ENCODE measurements around the gene ALG6.

The ALG6 gene

GRCh38 chr1:63362578-63362977 is 4.8 kb upstream of the ALG6 start:
- H3K27me3 ChIP-seq (ENCODE audit: control insufficient read depth in 2 of 2, insufficient read depth in 2 of 2, low read length in 2 of 2), result no peaks in the 10 kb centered on the region
- H3K27ac ChIP-seq (ENCODE audit: low read depth in 2 of 2, low read length in 2 of 2), result no peak overlapping the region
- H3K9ac ChIP-seq (ENCODE audit: low read depth in 1 of 2, low read length in 2 of 2), result no peak overlapping the region
- H3K4me1 ChIP-seq (ENCODE audit: control insufficient read depth in 2 of 2, insufficient read depth in 2 of 2, low read length in 2 of 2), result peaks cover 0 to 8% of the 10 kb centered on the region in 2 donors
- H3K36me3 ChIP-seq (ENCODE audit: control insufficient read depth in 2 of 2, insufficient read depth in 2 of 2, low read length in 2 of 2), result no peaks in the 10 kb centered on the region
- H3K4me3 ChIP-seq (ENCODE audit: low read length in 2 of 2), result no peak overlapping the region
- H3K9me3 ChIP-seq (ENCODE audit: control insufficient read depth in 2 of 2, low read length in 2 of 2), result no peaks in the 10 kb centered on the region

DNA sequence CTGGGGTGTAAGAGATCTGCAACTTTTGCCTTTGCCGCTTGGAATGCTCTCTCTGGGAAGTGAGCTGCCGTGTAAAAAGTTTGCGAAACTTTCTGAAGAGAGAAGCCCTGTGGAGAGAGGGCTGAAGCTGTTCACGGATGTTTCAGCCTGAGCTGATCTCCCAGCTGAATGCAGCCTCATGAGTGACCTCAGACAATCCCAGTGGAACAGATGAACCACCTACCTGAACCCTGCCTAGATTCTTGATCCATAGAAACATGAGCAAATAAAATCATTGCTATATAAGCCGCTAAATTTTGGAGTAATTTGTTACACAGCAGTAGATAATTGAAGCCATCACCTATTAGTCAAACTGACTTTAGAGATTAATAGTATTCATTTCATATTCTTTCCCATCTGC is 4.4 kb upstream of the ALG6 start:
- no peak overlapping the region for H3K9ac ChIP-seq (ENCODE audit: low read depth in 1 of 2, low read length in 2 of 2)
- no peak overlapping the region for H3K27ac ChIP-seq (ENCODE audit: low read depth in 2 of 2, low read length in 2 of 2)
- H3K9me3 ChIP-seq (ENCODE audit: control insufficient read depth in 2 of 2, low read length in 2 of 2), result no peaks in the 10 kb centered on the region
- no peak overlapping the region for H3K4me3 ChIP-seq (ENCODE audit: low read length in 2 of 2)
- no peaks in the 10 kb centered on the region for H3K36me3 ChIP-seq (ENCODE audit: control insufficient read depth in 2 of 2, insufficient read depth in 2 of 2, low read length in 2 of 2)
- peaks cover 0 to 11% of the 10 kb centered on the region in 2 donors for H3K4me1 ChIP-seq (ENCODE audit: control insufficient read depth in 2 of 2, insufficient read depth in 2 of 2, low read length in 2 of 2)
- H3K27me3 ChIP-seq (ENCODE audit: control insufficient read depth in 2 of 2, insufficient read depth in 2 of 2, low read length in 2 of 2), result no peaks in the 10 kb centered on the region

- Histone ChIP-seq H3K27ac (ENCODE audit: low read depth in 2 of 2, low read length in 2 of 2) (no peak overlapping the region), H3K4me3 (ENCODE audit: low read length in 2 of 2) (peak overlapping the region; percentile 72 to 96), H3K4me1 (ENCODE audit: control insufficient read depth in 2 of 2, insufficient read depth in 2 of 2, low read length in 2 of 2) (peaks cover 0 to 14% of the 10 kb centered on the region in 2 donors), H3K36me3 (ENCODE audit: control insufficient read depth in 2 of 2, insufficient read depth in 2 of 2, low read length in 2 of 2) (no peaks in the 10 kb centered on the region), H3K9ac (ENCODE audit: low read depth in 1 of 2, low read length in 2 of 2) (peak overlapping the region; percentile 72 to 97), H3K9me3 (ENCODE audit: control insufficient read depth in 2 of 2, low read length in 2 of 2) (no peaks in the 10 kb centered on the region), H3K27me3 (ENCODE audit: control insufficient read depth in 2 of 2, insufficient read depth in 2 of 2, low read length in 2 of 2) (no peaks in the 10 kb centered on the region)
Measured at GRCh38 chr1:63366908-63367214, 566 bp upstream of the ALG6 start.

DNA sequence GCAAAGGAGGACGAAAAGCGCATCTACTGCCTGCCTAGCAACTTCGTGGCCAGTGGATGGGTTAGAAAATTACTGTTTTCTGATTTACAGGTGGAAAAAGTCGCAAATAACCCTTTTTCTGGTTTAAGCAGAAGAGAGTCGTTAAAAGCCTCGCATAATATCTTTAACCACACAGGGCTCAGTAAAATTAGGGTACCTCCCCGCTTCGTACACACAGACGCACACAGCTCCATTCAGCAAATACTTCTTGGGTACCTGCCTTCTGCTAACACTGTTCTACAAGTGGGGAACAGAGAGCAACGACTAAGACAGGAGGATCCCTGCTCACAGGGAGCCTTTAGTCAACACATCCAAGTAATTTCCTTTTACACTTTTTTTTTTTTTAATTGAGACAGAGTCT is 704 bp downstream of the ALG6 start:
- no peaks in the 10 kb centered on the region for H3K27me3 ChIP-seq (ENCODE audit: control insufficient read depth in 2 of 2, insufficient read depth in 2 of 2, low read length in 2 of 2)
- no peaks in the 10 kb centered on the region for H3K9me3 ChIP-seq (ENCODE audit: control insufficient read depth in 2 of 2, low read length in 2 of 2)
- peak overlapping the region; percentile 72 to 96 for H3K4me3 ChIP-seq (ENCODE audit: low read length in 2 of 2)
- no peaks in the 10 kb centered on the region for H3K36me3 ChIP-seq (ENCODE audit: control insufficient read depth in 2 of 2, insufficient read depth in 2 of 2, low read length in 2 of 2)
- peak overlapping the region; percentile 76 to 97 for H3K9ac ChIP-seq (ENCODE audit: low read depth in 1 of 2, low read length in 2 of 2)
- peak overlapping the region in 1 of 2 donors; percentile 75 for H3K27ac ChIP-seq (ENCODE audit: low read depth in 2 of 2, low read length in 2 of 2)
- H3K4me1 ChIP-seq (ENCODE audit: control insufficient read depth in 2 of 2, insufficient read depth in 2 of 2, low read length in 2 of 2), result peaks cover 0 to 10% of the 10 kb centered on the region in 2 donors

- Histone ChIP-seq H3K9me3 (ENCODE audit: control insufficient read depth in 2 of 2, low read length in 2 of 2) (no peaks in the 10 kb centered on the region), H3K27ac (ENCODE audit: low read depth in 2 of 2, low read length in 2 of 2) (no peak overlapping the region), H3K36me3 (ENCODE audit: control insufficient read depth in 2 of 2, insufficient read depth in 2 of 2, low read length in 2 of 2) (peaks cover 0 to 3% of the 10 kb centered on the region in 2 donors), H3K4me3 (ENCODE audit: low read length in 2 of 2) (no peak overlapping the region), H3K27me3 (ENCODE audit: control insufficient read depth in 2 of 2, insufficient read depth in 2 of 2, low read length in 2 of 2) (no peaks in the 10 kb centered on the region), H3K9ac (ENCODE audit: low read depth in 1 of 2, low read length in 2 of 2) (no peak overlapping the region), H3K4me1 (ENCODE audit: control insufficient read depth in 2 of 2, insufficient read depth in 2 of 2, low read length in 2 of 2) (no peaks in the 10 kb centered on the region)
Measured at GRCh38 chr1:63379583-63379982, 12.2 kb downstream of the ALG6 start.

GRCh38 chr1:63381741-63382140 is 14.3 kb downstream of the ALG6 start:
- H3K27me3 ChIP-seq (ENCODE audit: control insufficient read depth in 2 of 2, insufficient read depth in 2 of 2, low read length in 2 of 2), result no peaks in the 10 kb centered on the region
- H3K4me1 ChIP-seq (ENCODE audit: control insufficient read depth in 2 of 2, insufficient read depth in 2 of 2, low read length in 2 of 2), result no peaks in the 10 kb centered on the region
- H3K36me3 ChIP-seq (ENCODE audit: control insufficient read depth in 2 of 2, insufficient read depth in 2 of 2, low read length in 2 of 2), result peaks cover 0 to 2% of the 10 kb centered on the region in 2 donors
- H3K9ac ChIP-seq (ENCODE audit: low read depth in 1 of 2, low read length in 2 of 2), result no peak overlapping the region
- H3K4me3 ChIP-seq (ENCODE audit: low read length in 2 of 2), result no peak overlapping the region
- H3K9me3 ChIP-seq (ENCODE audit: control insufficient read depth in 2 of 2, low read length in 2 of 2), result no peaks in the 10 kb centered on the region
- no peak overlapping the region for H3K27ac ChIP-seq (ENCODE audit: low read depth in 2 of 2, low read length in 2 of 2)

GRCh38 chr1:63401945-63402344 is 34.5 kb downstream of the ALG6 start:
- H3K9me3 ChIP-seq (ENCODE audit: control insufficient read depth in 2 of 2, low read length in 2 of 2), result no peaks in the 10 kb centered on the region
- H3K4me1 ChIP-seq (ENCODE audit: control insufficient read depth in 2 of 2, insufficient read depth in 2 of 2, low read length in 2 of 2), result no peaks in the 10 kb centered on the region
- no peaks in the 10 kb centered on the region for H3K27me3 ChIP-seq (ENCODE audit: control insufficient read depth in 2 of 2, insufficient read depth in 2 of 2, low read length in 2 of 2)
- H3K4me3 ChIP-seq (ENCODE audit: low read length in 2 of 2), result no peak overlapping the region
- H3K9ac ChIP-seq (ENCODE audit: low read depth in 1 of 2, low read length in 2 of 2), result no peak overlapping the region
- peaks cover 0 to 5% of the 10 kb centered on the region in 2 donors for H3K36me3 ChIP-seq (ENCODE audit: control insufficient read depth in 2 of 2, insufficient read depth in 2 of 2, low read length in 2 of 2)
- no peak overlapping the region for H3K27ac ChIP-seq (ENCODE audit: low read depth in 2 of 2, low read length in 2 of 2)

GRCh38 chr1:63403386-63403785 is 36.0 kb downstream of the ALG6 start:
- H3K4me1 ChIP-seq (ENCODE audit: control insufficient read depth in 2 of 2, insufficient read depth in 2 of 2, low read length in 2 of 2), result no peaks in the 10 kb centered on the region
- H3K4me3 ChIP-seq (ENCODE audit: low read length in 2 of 2), result no peak overlapping the region
- H3K27ac ChIP-seq (ENCODE audit: low read depth in 2 of 2, low read length in 2 of 2), result no peak overlapping the region
- H3K9me3 ChIP-seq (ENCODE audit: control insufficient read depth in 2 of 2, low read length in 2 of 2), result no peaks in the 10 kb centered on the region
- no peak overlapping the region for H3K9ac ChIP-seq (ENCODE audit: low read depth in 1 of 2, low read length in 2 of 2)
- H3K27me3 ChIP-seq (ENCODE audit: control insufficient read depth in 2 of 2, insufficient read depth in 2 of 2, low read length in 2 of 2), result no peaks in the 10 kb centered on the region
- H3K36me3 ChIP-seq (ENCODE audit: control insufficient read depth in 2 of 2, insufficient read depth in 2 of 2, low read length in 2 of 2), result peaks cover 0 to 5% of the 10 kb centered on the region in 2 donors

DNA sequence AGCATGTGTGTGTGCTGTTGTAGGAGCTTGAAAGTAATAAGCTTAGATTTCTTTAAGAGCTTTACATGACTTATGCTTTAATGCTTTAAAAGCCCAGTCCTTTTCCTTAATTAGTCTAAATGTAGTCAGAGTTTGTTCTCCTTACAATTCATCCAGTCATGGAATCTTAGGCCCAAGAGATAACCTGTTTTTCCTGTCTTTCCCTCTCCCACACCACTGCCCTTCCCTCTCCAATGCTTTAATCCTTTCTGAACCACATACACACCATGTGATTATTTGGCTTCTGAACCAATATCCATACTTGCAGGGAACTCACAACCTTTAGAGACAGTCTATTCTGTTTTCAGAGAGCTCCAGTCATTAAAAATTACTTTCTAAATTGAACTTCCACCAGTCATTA is 37.6 kb downstream of the ALG6 start:
- Histone ChIP-seq H3K27ac (ENCODE audit: low read depth in 2 of 2, low read length in 2 of 2) (no peak overlapping the region), H3K27me3 (ENCODE audit: control insufficient read depth in 2 of 2, insufficient read depth in 2 of 2, low read length in 2 of 2) (no peaks in the 10 kb centered on the region)

GRCh38 chr1:63405987-63406386 is 38.6 kb downstream of the ALG6 start:
- peaks cover 0 to 5% of the 10 kb centered on the region in 2 donors for H3K36me3 ChIP-seq (ENCODE audit: control insufficient read depth in 2 of 2, insufficient read depth in 2 of 2, low read length in 2 of 2)
- H3K9ac ChIP-seq (ENCODE audit: low read depth in 1 of 2, low read length in 2 of 2), result no peak overlapping the region
- no peaks in the 10 kb centered on the region for H3K4me1 ChIP-seq (ENCODE audit: control insufficient read depth in 2 of 2, insufficient read depth in 2 of 2, low read length in 2 of 2)
- H3K27ac ChIP-seq (ENCODE audit: low read depth in 2 of 2, low read length in 2 of 2), result no peak overlapping the region
- no peaks in the 10 kb centered on the region for H3K9me3 ChIP-seq (ENCODE audit: control insufficient read depth in 2 of 2, low read length in 2 of 2)
- no peak overlapping the region for H3K4me3 ChIP-seq (ENCODE audit: low read length in 2 of 2)
- no peaks in the 10 kb centered on the region for H3K27me3 ChIP-seq (ENCODE audit: control insufficient read depth in 2 of 2, insufficient read depth in 2 of 2, low read length in 2 of 2)

More for the DNA sequence above, 37.6 kb downstream of the ALG6 start:
- H3K4me3 ChIP-seq (ENCODE audit: low read length in 2 of 2), result no peak overlapping the region
- H3K9me3 ChIP-seq (ENCODE audit: control insufficient read depth in 2 of 2, low read length in 2 of 2), result no peaks in the 10 kb centered on the region
- H3K36me3 ChIP-seq (ENCODE audit: control insufficient read depth in 2 of 2, insufficient read depth in 2 of 2, low read length in 2 of 2), result peaks cover 0 to 5% of the 10 kb centered on the region in 2 donors
- H3K4me1 ChIP-seq (ENCODE audit: control insufficient read depth in 2 of 2, insufficient read depth in 2 of 2, low read length in 2 of 2), result no peaks in the 10 kb centered on the region
- H3K9ac ChIP-seq (ENCODE audit: low read depth in 1 of 2, low read length in 2 of 2), result no peak overlapping the region

DNA sequence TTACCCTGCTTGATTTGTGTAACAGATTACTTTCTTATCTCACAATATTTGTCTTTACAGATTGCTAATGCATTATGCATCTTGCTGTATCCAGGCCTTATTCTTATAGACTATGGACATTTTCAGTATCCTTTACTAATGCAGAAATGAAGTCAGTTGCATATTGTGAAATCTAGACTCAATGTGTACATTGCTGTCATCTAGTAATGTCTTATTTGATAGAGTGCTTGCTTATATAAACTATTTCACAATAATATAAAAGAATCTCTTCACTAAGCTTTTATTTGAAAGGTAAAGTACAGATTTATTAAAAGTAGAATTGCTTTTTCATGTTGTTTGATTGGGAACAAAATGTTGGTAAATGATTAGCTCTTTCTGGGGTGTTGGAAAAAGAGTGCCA is 39.6 kb downstream of the ALG6 start:
- no peaks in the 10 kb centered on the region for H3K9me3 ChIP-seq (ENCODE audit: control insufficient read depth in 2 of 2, low read length in 2 of 2)
- no peak overlapping the region for H3K4me3 ChIP-seq (ENCODE audit: low read length in 2 of 2)
- no peaks in the 10 kb centered on the region for H3K4me1 ChIP-seq (ENCODE audit: control insufficient read depth in 2 of 2, insufficient read depth in 2 of 2, low read length in 2 of 2)
- peaks cover 3 to 5% of the 10 kb centered on the region in 2 donors for H3K36me3 ChIP-seq (ENCODE audit: control insufficient read depth in 2 of 2, insufficient read depth in 2 of 2, low read length in 2 of 2)
- H3K9ac ChIP-seq (ENCODE audit: low read depth in 1 of 2, low read length in 2 of 2), result no peak overlapping the region
- no peaks in the 10 kb centered on the region for H3K27me3 ChIP-seq (ENCODE audit: control insufficient read depth in 2 of 2, insufficient read depth in 2 of 2, low read length in 2 of 2)
- no peak overlapping the region for H3K27ac ChIP-seq (ENCODE audit: low read depth in 2 of 2, low read length in 2 of 2)

Measured in mucosa of rectum (tissue), 2 donors.